Vagina (tissue), 2 donors: Measurements from ENCODE around the gene BLNK. TPM values are rescaled to one million over a fixed set of nuclear protein-coding genes. Genes with fewer than 3 reads are reported as not detected.
A peak's percentile ranks its signal among the peaks of the same experiment; 100 is the strongest.

Experiments used
- DNase-seq, 2 donors: peaks; one replicate each; pipeline ENCODE4 v3.0.0-alpha.2; 2017; ENCODE audit errors: extremely low spot score in 2 of 2
- H3K27ac ChIP-seq: fragments of 200-600 bp; sonication (generic); one replicate; pipeline ENCODE4 v1.5.1; 2019
- H3K27me3 ChIP-seq: fragments of 200-600 bp; sonication (generic); one replicate; pipeline ENCODE4 v1.5.1; 2019
- H3K36me3 ChIP-seq, 2 donors: fragments of 200-600 bp; sonication (generic); one replicate each; pipeline ENCODE4 v1.5.1; 2017 to 2019
- H3K4me1 ChIP-seq: fragments of 200-600 bp; sonication (generic); one replicate; pipeline ENCODE4 v1.5.1; 2019
- H3K4me3 ChIP-seq, 2 donors: fragments of 200-600 bp; sonication (generic); 1 replicate in 1 of 2; 2 replicates in 1 of 2; pipeline ENCODE4 v1.5.1; 2016 to 2019
- H3K9me3 ChIP-seq: fragments of 200-600 bp; sonication (generic); one replicate; pipeline ENCODE4 v1.5.1; 2019
- POLR2A ChIP-seq, 2 donors: fragments of 450-650 bp; IDR thresholded peaks; one replicate each; pipeline ENCODE4 v1.6.1; 2017; ENCODE audit warnings: antibody characterized with exemption in 2 of 2, mild to moderate bottlenecking in 2 of 2, moderate library complexity in 2 of 2
- POLR2AphosphoS5 ChIP-seq, 2 donors: sonication (generic); formaldehyde crosslinking; IDR thresholded peaks; one replicate each; pipeline ENCODE4 v1.9.0; 2017; ENCODE audit warnings: antibody characterized with exemption in 2 of 2, mild to moderate bottlenecking in 2 of 2, low read depth in 1 of 2; ENCODE audit not compliant: insufficient read depth in 1 of 2
- intact Hi-C: fragments of 100-400 bp; cut with DNase I; formaldehyde crosslinking; loops from one replicate; pipeline ENCODE4 v1.15.1; 2023
- total RNA-seq: library from RNA; depleted of rRNA; stranded (reverse); fragments of >200 nt; gene quantifications from one replicate; pipeline ENCODE4 v1.2.3, GENCODE V29; 2016
- TF ChIP-seq, protein P1 (sequence below), 3 experiments: fragments of 450-650 bp in 2 of 3; fragments of 200-600 bp in 1 of 3; sonication (generic) in 1 of 3; IDR thresholded peaks; one replicate each; pipeline ENCODE4 v1.5.1; 2017 to 2019; ENCODE audit warnings: antibody characterized with exemption in 3 of 3, mild to moderate bottlenecking in 2 of 3, moderate library complexity in 2 of 3

BLNK gene
- total RNA-seq, 1 donor from 2014 or later = 8.8 TPM

DNA sequence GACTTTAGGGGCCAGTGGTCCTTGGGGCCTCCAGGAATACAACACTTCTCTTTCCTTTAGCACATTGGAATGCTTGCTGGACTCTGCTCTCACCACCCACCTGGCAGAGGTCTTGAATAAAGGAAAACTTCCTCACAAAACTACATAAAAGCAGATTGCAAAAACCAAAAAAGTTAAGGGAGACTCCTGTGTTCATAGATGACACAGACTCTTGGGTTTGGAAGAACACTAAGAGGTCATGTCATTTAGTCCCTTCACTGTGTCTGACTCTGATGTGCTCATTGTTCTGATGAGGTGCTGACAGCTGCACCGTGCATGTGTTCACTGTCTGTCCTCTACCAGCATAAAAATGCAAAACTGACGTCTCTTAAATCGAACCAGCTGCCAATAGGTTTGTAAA is 11.4 kb downstream of the BLNK start:
- no peaks in the 10 kb centered on the region for H3K36me3 ChIP-seq
- TF ChIP-seq, protein P1, sequence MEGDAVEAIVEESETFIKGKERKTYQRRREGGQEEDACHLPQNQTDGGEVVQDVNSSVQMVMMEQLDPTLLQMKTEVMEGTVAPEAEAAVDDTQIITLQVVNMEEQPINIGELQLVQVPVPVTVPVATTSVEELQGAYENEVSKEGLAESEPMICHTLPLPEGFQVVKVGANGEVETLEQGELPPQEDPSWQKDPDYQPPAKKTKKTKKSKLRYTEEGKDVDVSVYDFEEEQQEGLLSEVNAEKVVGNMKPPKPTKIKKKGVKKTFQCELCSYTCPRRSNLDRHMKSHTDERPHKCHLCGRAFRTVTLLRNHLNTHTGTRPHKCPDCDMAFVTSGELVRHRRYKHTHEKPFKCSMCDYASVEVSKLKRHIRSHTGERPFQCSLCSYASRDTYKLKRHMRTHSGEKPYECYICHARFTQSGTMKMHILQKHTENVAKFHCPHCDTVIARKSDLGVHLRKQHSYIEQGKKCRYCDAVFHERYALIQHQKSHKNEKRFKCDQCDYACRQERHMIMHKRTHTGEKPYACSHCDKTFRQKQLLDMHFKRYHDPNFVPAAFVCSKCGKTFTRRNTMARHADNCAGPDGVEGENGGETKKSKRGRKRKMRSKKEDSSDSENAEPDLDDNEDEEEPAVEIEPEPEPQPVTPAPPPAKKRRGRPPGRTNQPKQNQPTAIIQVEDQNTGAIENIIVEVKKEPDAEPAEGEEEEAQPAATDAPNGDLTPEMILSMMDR (IDR thresholded peaks at IDR 0.05) = no peak
- TF ChIP-seq POLR2A (IDR thresholded peaks at IDR 0.05) = no peak
- no peak overlapping the region for H3K27ac ChIP-seq
- no peak overlapping the region for H3K4me3 ChIP-seq
- intact Hi-C loops = no loop called here
- H3K27me3 ChIP-seq = no peaks in the 10 kb centered on the region
- no peaks in the 10 kb centered on the region for H3K4me1 ChIP-seq
- peak in 1 of 2 donors; percentile 27 for DNase-seq
- H3K9me3 ChIP-seq = no peaks in the 10 kb centered on the region

DNA sequence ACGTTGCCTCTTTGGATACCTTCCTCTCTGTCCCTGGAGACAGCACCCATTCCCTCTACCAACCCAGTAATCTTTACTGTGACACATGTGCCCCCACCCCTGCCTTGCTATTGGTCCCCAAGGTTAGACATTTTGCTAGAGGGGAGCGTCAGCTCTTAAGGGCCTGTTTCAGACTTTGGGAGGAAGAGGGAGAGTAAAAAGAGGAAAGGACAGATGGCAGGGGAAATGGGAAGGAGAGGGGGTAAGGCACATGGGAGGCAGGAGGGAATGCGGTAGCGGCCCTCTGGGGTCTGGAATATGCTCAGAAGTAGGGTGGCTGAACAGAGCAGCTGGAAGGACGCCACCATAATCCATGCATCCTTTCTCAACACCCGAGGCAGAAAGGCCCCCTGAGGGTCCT is 12.2 kb downstream of the BLNK start:
- Histone ChIP-seq H3K4me3 (no peak overlapping the region), H3K27ac (no peak overlapping the region), H3K27me3 (no peaks in the 10 kb centered on the region), H3K36me3 (no peaks in the 10 kb centered on the region), H3K4me1 (no peaks in the 10 kb centered on the region), H3K9me3 (no peaks in the 10 kb centered on the region)
- DNase-seq = peak in 1 of 2 donors; percentile 64
- intact Hi-C loops = no loop called here
- TF ChIP-seq POLR2AphosphoS5 (IDR thresholded peaks at IDR 0.05; ENCODE audit: insufficient read depth in 1 of 2, low read depth in 1 of 2) (no peak), POLR2A (IDR thresholded peaks at IDR 0.05) (no peak)
- TF ChIP-seq, protein P1 (IDR thresholded peaks at IDR 0.05) = no peak

DNA sequence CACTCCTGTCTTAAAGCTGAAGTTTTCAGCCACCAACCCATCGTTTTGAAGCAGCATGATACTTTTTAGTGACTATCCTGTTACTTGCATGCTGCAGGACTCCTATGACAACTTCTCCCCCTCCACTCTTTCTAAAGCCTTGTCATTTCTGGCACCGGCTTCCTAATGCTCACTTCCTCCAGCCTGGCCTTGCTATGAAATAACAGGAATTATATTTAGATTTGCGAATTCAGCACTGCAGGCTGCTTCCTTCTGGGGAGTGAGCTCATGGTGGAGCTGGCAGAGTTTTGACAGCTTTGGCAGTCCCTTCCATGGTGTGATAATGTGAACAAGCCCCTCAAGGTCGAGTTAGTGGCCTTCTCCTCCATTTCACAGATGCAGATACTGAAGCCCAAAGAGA is 13.4 kb downstream of the BLNK start:
- Histone ChIP-seq H3K4me1 (no peaks in the 10 kb centered on the region), H3K9me3 (no peaks in the 10 kb centered on the region), H3K4me3 (no peak overlapping the region), H3K27ac (no peak overlapping the region), H3K36me3 (no peaks in the 10 kb centered on the region), H3K27me3 (no peaks in the 10 kb centered on the region)
- intact Hi-C loops = no loop called here
- TF ChIP-seq POLR2A (IDR thresholded peaks at IDR 0.05) (no peak), POLR2AphosphoS5 (IDR thresholded peaks at IDR 0.05; ENCODE audit: insufficient read depth in 1 of 2, low read depth in 1 of 2) (no peak)
- TF ChIP-seq, protein P1 (IDR thresholded peaks at IDR 0.05) = no peak
- DNase-seq = peak in 1 of 2 donors; percentile 62

DNA sequence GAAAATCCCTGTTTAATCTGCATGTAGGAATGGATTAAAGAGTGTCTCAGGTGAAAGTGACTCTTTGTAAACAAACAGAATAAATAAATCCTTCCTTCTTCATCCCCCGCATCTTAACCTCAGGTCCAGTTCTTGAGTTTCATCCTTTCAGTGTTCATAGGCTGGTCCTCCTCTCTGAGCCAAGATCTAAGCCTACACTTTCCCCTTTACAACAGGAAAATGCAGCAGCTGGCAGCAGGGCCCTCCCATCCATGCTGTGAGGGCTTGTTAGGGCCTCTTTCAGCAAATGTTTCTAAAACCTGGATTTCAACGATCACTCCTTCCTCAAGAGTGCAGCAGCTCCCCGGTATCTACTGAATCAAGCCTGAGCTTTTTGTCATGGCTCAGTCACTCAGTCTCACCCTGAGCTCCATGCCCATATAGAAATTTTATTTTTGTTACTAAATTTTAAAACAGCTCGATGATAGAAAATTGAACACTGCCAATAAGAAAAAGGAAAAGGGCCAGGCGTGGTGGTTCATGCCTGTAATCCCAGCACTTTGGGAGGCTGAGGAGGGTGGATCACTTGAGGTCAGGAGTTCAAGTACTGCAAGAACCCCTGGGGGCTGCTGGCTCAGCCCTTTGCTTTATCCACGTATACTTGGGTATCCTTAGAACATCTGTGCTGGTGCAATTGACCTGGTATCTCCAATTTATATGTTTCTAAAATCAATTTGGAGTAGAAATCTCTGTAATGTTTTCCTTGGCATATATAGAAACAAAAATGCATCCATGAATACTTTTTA is 15.6 kb downstream of the BLNK start:
- Histone ChIP-seq H3K36me3 (no peaks in the 10 kb centered on the region), H3K27ac (no peak overlapping the region), H3K9me3 (no peaks in the 10 kb centered on the region), H3K4me1 (no peaks in the 10 kb centered on the region), H3K27me3 (no peaks in the 10 kb centered on the region), H3K4me3 (no peak overlapping the region)
- TF ChIP-seq POLR2A (IDR thresholded peaks at IDR 0.05) (no peak), POLR2AphosphoS5 (IDR thresholded peaks at IDR 0.05; ENCODE audit: insufficient read depth in 1 of 2, low read depth in 1 of 2) (no peak)
- TF ChIP-seq, protein P1 (IDR thresholded peaks at IDR 0.05) = no peak
- peak in 1 of 2 donors; percentile 47 for DNase-seq
- intact Hi-C loops = no loop called here

DNA sequence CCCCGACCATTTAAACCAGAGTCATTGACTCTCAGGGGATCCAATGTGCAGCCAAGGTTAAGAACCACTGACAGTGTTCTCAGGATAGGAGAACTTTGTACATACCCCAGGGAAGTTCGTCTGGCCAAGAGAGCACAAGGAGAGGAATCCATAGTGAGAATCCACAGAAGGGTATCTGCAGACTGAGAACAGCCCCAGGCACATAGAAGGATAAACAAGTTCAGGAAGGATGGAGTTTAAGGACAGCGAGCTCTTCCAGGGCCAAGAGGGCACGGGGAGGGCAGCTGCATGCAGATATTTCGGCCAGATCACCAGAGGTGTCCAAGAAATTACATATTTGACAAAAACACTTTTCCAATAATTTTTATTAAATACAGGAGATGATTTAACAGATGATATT is 16.4 kb downstream of the BLNK start:
- TF ChIP-seq POLR2A (IDR thresholded peaks at IDR 0.05) (no peak), POLR2AphosphoS5 (IDR thresholded peaks at IDR 0.05; ENCODE audit: insufficient read depth in 1 of 2, low read depth in 1 of 2) (no peak)
- TF ChIP-seq, protein P1 (IDR thresholded peaks at IDR 0.05) = no peak
- Histone ChIP-seq H3K27me3 (no peaks in the 10 kb centered on the region), H3K27ac (no peak overlapping the region), H3K9me3 (no peaks in the 10 kb centered on the region), H3K36me3 (no peaks in the 10 kb centered on the region), H3K4me1 (no peaks in the 10 kb centered on the region), H3K4me3 (no peak overlapping the region)
- intact Hi-C loops = no loop called here
- peak in 1 of 2 donors; percentile 27 for DNase-seq
